Panc1 (cell line): Measurements from ENCODE around the gene KIF25. TPM values are rescaled to one million over a fixed set of nuclear protein-coding genes. Genes with fewer than 3 reads are reported as not detected.

Experiments
- ATAC-seq: fragments of 200-7000 bp; cut with Tn5 transposase; 2 replicates; pipeline ENCODE4 v1.9.1; 2020; ENCODE audit warnings: mild to moderate bottlenecking, moderate library complexity
- BruUV-seq: library from RNA; stranded (reverse); fragments of 400-500 nt; replicated peaks from 2 replicates; lab custom pipeline; 2021; lab: Mats Ljungman, UMichigan
- CTCF ChIA-PET: fragments of 300-600 bp; sonication (Branson Sonifier 250); formaldehyde crosslinking; loops from one replicate; lab custom pipeline; 2022; ENCODE audit warnings: antibody characterized with exemption; lab: Charles Lee
- POLR2A ChIA-PET: fragments of 300-600 bp; sonication (Branson Sonifier 250); formaldehyde crosslinking; loops from one replicate; lab custom pipeline; 2022; ENCODE audit warnings: antibody characterized with exemption; lab: Charles Lee
- DNase-seq: peaks from one replicate; pipeline ENCODE4 v3.0.0-alpha.2; 2010; ENCODE audit warnings: low read depth, low spot score
- H3K27ac ChIP-seq: 2 replicates; pipeline ENCODE4 v1.5.1; 2011; ENCODE audit warnings: mild to moderate bottlenecking, low read length, inconsistent platforms
- H3K27me3 ChIP-seq: fragments of 200-500 bp; sonication (Bioruptor generic); 2 replicates; pipeline ENCODE4 v1.6.0; 2014; ENCODE audit warnings: low read length, inconsistent platforms; ENCODE audit not compliant: control insufficient read depth, insufficient read depth
- H3K36me3 ChIP-seq: fragments of 200-500 bp; sonication (Bioruptor generic); 2 replicates; pipeline ENCODE4 v1.5.1; 2014; ENCODE audit warnings: inconsistent platforms, mild to moderate bottlenecking, low read length, moderate library complexity; ENCODE audit not compliant: control insufficient read depth, insufficient read depth
- H3K4me1 ChIP-seq: 2 replicates; pipeline ENCODE4 v1.5.1; 2011; ENCODE audit warnings: inconsistent platforms, mild to moderate bottlenecking, low read length, moderate library complexity; ENCODE audit not compliant: control insufficient read depth, insufficient read depth
- H3K4me3 ChIP-seq, 2 experiments: 2 replicates each; pipeline ENCODE4 v1.5.1; 2011 to 2012; ENCODE audit warnings: low read depth in 2 of 2, low read length in 2 of 2, mild to moderate bottlenecking in 2 of 2, inconsistent platforms in 1 of 2, moderate library complexity in 1 of 2
- H3K9me3 ChIP-seq: fragments of 200-500 bp; sonication (Bioruptor generic); 2 replicates; pipeline ENCODE4 v1.5.1; 2014; ENCODE audit warnings: low read depth, mild to moderate bottlenecking, inconsistent platforms, low read length, moderate library complexity; ENCODE audit not compliant: control insufficient read depth, insufficient read depth
- CTCF ChIP-seq: fragments of 450-650 bp; IDR thresholded peaks from 2 replicates; pipeline ENCODE4 v1.5.1; 2017; ENCODE audit warnings: mild to moderate bottlenecking
- POLR2AphosphoS5 ChIP-seq: IDR thresholded peaks from 2 replicates; pipeline ENCODE4 v1.6.1; 2012; ENCODE audit warnings: mild to moderate bottlenecking, low read depth, low read length, moderate library complexity
- REST ChIP-seq, 2 experiments: IDR thresholded peaks; 2 replicates each; pipeline ENCODE4 v1.6.1; 2011 to 2012; ENCODE audit warnings: low read depth in 2 of 2, control low read depth in 1 of 2, low read length in 1 of 2, mild to moderate bottlenecking in 1 of 2, moderate library complexity in 1 of 2; ENCODE audit not compliant: insufficient read depth in 1 of 2
- SIN3A ChIP-seq: IDR thresholded peaks from 2 replicates; pipeline ENCODE4 v1.6.1; 2012; ENCODE audit warnings: low read depth, mild to moderate bottlenecking, low read length, moderate library complexity, borderline replicate concordance; ENCODE audit not compliant: insufficient read depth
- TCF7L2 ChIP-seq: IDR thresholded peaks from 2 replicates; pipeline ENCODE4 v1.6.1; 2011; ENCODE audit warnings: mild to moderate bottlenecking, low read depth, low read length, inconsistent platforms
- in situ Hi-C: cut with HindIII; loops from 2 replicates; pipeline ENCODE4 v1.10.0; 2016; ENCODE audit warnings: low sequenced_read_pairs, low pct_unique_long_range_greater_than_20kb
- intact Hi-C: fragments of 100-400 bp; cut with micrococcal nuclease; formaldehyde crosslinking; loops from one replicate; pipeline ENCODE4 v1.10.0; 2022; ENCODE audit not compliant: unreplicated experiment
- total RNA-seq: library from RNA; stranded (reverse); gene quantifications from one replicate; pipeline ENCODE4 v1.2.1, GENCODE V29; 2021; ENCODE audit not compliant: unreplicated experiment

The KIF25 gene
- total RNA-seq, 1 experiment from 2014 or later: 0.44 TPM

- BruUV-seq: no TSS peak
- DNase-seq (no peak), ATAC-seq (0 out of 2 replicates have a peak, but pooled peaks have one; percentile 22)
- Histone ChIP-seq H3K36me3 (no peaks in the 10 kb centered on the region), H3K4me1 (no peaks in the 10 kb centered on the region), H3K9me3 (peaks cover 3% of the 10 kb centered on the region; the same call in 1 of the 2 replicates), H3K4me3 (no peak overlapping the region), H3K27ac (no peak overlapping the region), H3K27me3 (no peaks in the 10 kb centered on the region)
- TF ChIP-seq REST (IDR thresholded peaks at IDR 0.05; ENCODE audit: insufficient read depth in 1 of 2, low read depth in 2 of 2, low read length in 1 of 2): no peak
- no peak for TF ChIP-seq CTCF
- no peak for TF ChIP-seq TCF7L2
- in situ Hi-C loops: no loop called here
- ChIA-PET CTCF (no interaction called here), POLR2A (no interaction called here)
- intact Hi-C loops: no loop called here
Measured at GRCh38 chr6:167987396-167988153, 9.9 kb upstream of the KIF25 start.

- H3K27me3 ChIP-seq: no peaks in the 10 kb centered on the region
- CTCF ChIA-PET: no interaction called here
- no peaks in the 10 kb centered on the region for H3K4me1 ChIP-seq
- POLR2A ChIA-PET: no interaction called here
- ATAC-seq (peak; percentile 39; the same call in 1 of the 2 replicates), DNase-seq (no peak)
- in situ Hi-C loops: no loop called here
- no peak for TF ChIP-seq TCF7L2
- no peak for TF ChIP-seq CTCF
- no peak for TF ChIP-seq REST (IDR thresholded peaks at IDR 0.05; ENCODE audit: insufficient read depth in 1 of 2, low read depth in 2 of 2, low read length in 1 of 2)
- no peak for TF ChIP-seq SIN3A
- no peak for TF ChIP-seq POLR2AphosphoS5
- H3K9me3 ChIP-seq: peaks cover 3% of the 10 kb centered on the region; the same call in 1 of the 2 replicates
- no peak overlapping the region for H3K27ac ChIP-seq
- no TSS peak for BruUV-seq
- H3K4me3 ChIP-seq: no peak overlapping the region
- intact Hi-C loops: no loop called here
- no peaks in the 10 kb centered on the region for H3K36me3 ChIP-seq
Measured at GRCh38 chr6:167988154-167988495, 9.3 kb upstream of the KIF25 start.
